Stimulated activated CD8-positive, alpha-beta memory T cell treated with anti-CD3 and anti-CD28 coated beads, Interleukin-12 subunit alpha, Interleukin-12 subunit beta, amount 100 ng/mL, for 24 hours (primary cell): ENCODE results near the gene MYB.

ENCODE experiments used
- DNase-seq: peaks from one replicate; pipeline ENCODE4 v3.0.0-alpha.2; 2020; ENCODE audit errors: extremely low read depth

Gene MYB

DNA sequence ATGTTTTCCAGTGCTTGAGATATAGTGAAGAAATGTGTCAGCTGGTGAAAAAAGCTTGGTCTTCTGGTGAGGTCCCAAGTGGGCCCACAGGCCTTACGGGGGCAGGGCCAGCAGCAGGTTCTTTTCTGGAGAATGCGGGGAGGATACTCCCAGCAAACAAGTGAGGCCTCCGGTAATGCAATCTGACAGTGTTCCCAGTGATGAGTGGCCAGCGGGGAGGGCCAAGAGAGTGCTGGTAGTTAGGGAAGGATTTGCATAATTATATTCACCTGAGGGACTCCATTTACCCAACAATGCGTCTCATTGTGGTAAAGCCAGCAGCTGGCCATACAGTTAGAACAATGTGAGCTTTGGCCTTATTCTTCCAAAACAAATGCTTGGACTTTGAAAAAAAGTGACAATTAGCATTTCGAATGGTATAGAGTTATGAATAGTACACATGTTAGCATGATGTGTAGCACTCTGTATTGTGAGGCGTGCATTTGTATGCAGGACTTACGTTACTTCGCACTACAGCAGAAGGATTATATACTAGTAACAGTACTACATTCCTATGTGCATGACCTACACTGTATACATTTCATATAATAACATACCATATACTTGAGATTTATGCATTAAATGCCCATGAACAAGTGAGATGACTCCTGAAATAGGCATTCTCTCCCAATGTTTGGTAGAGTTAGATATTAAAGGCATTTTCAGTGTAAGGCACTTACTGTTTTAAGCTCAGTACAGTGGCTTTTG lies 69.8 kb downstream of the MYB start:
- no peak for DNase-seq

DNA sequence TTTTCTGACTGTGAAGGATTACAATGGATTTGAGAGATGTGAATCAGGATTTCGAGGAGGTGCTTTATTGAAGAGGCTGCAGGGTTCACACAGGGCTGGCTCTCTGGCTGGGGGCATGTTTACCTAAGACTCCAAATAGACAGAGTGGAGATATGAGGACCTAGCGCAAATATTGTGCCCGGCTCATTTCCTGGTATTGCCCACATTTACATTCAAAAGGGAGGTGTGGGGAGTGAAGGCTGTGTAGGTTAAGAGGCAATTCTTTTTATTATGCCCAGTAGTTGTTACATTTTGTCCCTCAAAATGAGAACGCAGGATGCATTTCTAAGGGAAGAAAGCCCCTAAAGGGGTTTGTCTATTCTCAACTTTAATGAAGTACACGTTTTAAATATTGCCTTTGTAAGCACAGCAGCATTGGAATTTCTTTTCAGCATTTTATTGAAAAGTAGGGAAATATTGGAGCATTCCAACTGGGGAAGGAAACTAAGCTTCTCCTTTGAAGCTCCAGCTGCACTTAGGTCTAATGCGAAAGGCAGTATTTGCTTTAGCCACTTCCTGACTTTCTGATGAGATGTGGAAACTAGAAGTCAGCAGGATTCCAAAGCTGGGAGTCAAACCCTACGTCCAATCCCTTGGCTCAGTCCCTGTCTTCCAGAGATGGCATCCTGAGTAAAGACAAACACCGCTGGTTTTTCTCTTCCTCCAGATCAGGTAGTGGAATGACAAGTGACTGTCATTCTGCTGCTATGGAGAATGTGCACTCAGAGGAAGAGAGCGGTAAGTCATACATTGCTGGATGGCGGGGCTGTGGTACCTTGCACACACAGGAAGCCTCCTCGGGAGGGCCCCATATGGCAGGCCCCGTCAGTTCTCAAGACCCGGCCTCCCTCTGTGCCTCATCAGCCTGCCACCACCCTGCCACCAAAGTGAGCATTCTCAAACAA lies 70.7 kb downstream of the MYB start:
- no peak for DNase-seq

DNA sequence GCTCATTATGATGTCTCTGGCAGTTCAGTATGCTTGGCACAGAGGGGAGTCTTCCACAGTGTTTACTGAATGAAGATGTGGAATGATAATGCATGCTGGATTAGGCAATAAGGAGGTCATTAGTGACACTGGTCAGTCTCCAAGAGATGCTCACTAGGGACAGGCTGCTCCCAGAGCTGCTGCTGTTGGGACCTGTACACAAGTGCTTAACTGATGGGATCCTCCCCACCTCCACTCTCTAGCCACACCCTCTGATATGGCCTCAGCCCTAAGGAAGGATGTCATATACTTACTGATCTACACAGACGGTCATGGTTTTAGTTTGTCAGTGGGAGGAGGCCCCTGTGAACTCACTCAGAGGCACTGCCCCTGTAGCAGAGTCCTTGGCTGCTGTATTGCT lies 73.4 kb downstream of the MYB start:
- no peak for DNase-seq

DNA sequence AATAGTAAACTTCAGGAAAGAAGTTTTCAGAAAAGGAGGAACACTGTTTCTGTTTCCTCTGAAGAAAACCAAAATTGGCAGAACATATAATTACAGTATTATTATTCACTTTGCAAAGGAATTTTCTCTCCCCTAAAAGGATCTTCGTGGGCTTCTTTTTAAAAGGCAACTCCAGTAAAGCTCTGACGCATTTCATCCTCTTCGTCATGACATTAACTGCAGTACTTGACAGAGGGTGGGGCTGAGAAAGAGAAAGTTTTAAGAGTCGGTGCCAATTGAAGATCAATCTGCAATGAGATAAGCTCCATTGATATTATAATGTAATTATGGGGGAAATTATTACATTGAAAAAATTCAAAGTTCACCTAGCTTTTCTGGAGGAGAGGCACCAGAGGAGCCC lies 75.8 kb downstream of the MYB start:
- DNase-seq, result no peak

DNA sequence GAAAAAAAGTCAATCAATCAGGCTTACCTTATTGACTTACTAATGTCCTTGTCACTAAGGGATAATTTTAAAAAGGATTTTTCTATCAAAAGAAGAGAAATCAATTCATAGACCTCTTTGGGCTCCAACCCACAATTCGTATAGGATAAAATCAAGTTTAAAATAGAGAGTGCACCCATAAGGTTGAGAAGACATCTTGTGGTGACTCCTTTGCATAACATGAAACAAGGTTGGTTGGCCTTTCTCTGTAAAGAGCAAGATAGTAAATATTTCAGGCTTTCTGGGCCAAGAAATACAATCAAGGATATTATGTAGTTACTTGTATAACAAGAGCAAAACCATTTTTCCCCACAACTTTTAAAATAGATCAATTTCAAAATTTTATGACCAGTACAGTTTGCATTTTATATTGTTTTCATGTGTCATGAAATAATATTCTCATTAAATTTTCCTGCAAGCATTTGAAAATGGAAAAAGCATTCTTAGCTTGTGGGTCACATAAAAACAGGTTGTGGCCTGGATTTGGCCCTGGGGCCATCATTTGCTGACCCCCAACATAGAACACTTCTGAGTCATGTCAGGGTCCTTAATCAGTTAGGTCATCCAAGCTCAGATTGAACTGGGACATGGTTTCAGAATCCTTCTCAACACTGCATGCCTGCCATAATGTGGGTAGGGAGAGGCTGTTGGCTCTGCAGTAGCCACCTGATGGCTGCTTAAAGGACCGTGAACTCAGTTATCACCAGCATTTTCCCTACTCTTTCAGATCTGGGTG lies 76.7 kb downstream of the MYB start:
- DNase-seq, result no peak

DNA sequence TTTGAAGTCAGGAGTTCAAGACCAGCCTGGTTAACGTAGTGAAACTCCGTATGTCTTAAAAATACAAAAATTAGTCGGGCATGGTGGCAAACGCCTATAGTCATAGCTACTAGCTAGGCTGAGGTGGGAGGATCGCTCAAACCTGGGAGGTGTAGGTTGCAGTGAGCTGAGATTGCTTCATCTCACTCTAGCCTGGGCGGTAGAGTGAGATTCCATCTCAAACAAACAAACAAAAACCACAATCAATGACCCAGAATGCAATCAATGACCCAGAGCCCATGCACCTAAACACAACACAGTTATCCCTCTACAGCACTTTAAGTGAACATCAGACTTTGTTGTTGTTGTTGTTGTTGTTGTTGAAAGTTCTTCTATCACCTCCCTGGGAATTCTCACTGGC lies 77.9 kb downstream of the MYB start:
- no peak for DNase-seq

DNA sequence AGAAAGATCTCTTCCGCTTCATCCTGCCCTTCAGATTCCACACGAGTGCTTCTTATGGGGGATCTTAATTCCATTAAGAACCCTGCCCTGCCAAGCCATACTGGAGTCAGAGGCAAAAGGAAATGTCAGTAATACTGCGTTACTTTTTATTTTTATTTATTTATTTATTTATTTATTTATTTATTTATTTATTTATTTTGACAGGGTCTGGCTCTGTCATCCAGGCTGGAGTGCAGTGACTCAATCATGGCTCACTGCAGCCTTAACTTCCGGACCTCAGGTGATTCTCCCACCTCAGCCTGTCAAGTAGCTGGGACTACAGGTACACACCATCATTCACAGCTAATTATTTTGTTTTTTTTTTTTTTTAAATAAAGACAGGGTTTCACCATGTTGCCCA lies 79.5 kb downstream of the MYB start:
- DNase-seq, result no peak

DNA sequence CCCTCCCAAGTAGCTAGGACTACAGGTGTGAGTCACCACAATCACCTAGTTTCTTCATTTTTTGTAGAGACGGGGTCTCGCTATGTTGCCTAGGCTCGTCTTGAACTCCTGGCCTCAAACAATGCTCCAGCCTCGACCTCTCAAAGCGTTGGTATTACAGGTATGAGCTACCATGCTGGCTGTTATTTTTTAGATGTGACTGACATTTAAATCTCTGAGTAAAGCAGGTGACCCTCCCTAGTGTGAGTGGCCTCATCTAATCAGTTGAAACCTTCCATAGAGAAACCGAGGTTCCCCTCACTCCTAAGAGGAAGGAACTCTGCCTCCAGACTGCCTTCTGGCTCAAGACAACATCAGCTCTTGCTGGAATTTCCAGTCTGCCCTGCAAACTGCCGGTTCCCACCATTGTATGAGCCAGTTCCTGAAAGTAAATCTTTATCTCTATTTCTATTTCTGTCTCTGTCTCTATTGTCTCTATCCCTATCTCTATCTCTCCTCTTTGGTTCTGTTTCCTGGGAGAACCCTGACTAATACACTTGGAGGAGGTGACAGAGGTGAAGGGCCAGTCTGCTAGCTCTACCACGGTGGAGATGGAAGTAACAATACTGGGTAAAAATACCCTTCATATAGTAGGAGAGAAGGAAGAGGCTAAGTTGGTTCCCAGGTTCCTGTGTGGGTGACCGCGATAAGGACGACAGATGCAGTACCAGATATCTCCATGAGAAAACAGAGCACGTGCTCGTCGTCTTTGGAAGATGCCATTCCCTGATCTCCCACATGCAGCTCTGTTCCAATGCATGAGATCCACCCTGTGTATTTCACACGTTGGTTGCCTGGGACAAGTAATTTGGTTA lies 81.0 kb downstream of the MYB start:
- no peak for DNase-seq

DNA sequence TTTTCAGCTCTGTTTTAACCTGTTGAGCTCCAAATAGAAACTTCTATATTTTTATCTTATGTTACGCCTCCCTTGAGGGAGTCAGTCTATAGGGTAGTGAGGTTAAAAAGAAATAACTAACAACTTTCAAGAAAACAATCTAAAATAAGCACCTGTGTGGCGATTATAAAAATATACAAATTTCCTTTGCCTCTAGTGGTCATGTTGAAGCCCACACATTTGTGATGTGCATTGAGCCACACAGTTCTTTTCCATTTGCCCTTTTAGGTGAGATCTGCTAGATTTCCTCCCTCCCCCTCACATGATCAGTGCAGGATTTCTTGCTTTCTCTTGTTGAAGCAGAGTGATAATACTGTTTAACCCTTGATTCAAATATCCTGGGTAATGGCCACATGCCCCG lies 84.2 kb downstream of the MYB start:
- no peak for DNase-seq

DNA sequence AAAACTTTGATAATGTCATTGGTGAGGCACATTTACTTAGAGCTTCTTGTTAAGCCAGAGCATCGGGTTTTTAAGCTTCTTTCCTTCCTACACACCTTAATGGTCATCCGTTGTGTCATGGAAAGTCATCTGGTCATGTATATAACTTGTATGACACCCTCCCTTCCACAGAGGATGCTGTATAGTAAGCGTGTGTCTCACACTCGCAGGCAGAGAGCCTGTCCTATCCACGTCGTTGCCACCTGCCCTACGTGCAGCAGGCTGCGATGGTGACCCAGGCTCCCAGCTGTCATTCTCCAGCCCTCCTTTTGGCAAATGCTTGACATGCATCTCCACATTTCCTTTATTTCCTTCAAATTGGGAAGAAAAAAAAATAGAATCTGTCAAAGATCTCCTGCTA lies 85.6 kb downstream of the MYB start:
- DNase-seq, result no peak

DNA sequence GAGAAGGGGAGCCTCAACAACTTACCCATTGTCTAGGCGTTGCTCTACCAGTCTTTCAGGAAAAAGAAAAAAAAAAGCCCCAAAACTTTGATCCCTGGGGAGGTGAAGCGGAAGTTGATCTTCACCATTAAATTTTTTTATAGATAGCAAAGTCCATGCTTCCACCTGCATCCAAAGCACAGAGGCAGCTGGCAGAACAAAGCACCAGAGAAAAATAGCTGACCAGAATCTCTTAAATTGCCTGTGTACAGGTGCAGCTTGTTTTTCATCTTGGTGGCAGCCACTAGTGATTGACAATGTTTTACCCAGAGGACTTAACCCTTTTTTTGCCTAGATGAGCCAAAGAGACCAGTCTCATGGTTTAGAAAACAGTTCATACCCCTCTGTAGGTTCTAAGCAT lies 86.0 kb downstream of the MYB start:
- no peak for DNase-seq

DNA sequence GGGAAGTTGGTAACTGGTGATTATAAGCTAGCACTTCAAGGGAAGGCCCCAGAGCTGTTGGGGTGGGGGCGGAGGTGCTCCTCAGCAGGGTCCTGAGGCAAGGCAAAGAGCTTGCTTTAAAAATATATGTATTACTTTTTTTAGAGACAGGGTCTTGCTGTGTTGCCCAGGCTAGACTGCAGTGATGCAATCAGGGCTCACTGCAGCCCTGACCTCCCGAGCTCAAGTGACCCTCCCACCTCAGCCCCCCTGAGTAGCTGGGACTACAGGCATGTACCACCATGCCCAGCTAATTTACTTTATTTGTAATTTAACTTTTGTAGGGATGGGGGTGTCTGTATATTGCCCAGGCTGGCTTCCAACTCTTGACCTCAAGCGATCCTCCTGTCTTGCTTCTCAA lies 87.2 kb downstream of the MYB start:
- DNase-seq, result no peak

DNA sequence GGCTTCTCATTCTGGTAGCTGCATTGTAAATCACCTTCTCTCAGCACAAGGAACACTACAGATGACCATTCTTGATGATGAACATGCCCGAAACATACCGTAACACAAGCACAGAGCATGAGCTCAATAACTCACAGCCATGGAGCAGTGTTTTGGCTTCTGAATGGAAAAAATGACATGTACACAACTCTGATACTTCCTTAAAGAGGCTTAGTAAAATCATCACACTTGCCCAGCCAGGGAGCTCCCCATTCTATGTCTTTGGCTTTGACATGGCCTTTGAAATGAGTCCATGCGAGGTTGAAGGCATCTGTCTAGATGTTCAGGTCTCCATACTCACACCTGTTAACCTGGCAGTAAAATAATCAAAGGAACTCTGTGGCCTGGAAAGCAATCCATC lies 87.6 kb downstream of the MYB start:
- no peak for DNase-seq
